Ammon's horn (tissue), 1 donor: ENCODE measurements around the gene WNK1.

Experiments used
- DNase-seq: peaks from one replicate; pipeline ENCODE4 v3.0.0-alpha.2; 2016; ENCODE audit warnings: low spot score

WNK1 gene

DNA sequence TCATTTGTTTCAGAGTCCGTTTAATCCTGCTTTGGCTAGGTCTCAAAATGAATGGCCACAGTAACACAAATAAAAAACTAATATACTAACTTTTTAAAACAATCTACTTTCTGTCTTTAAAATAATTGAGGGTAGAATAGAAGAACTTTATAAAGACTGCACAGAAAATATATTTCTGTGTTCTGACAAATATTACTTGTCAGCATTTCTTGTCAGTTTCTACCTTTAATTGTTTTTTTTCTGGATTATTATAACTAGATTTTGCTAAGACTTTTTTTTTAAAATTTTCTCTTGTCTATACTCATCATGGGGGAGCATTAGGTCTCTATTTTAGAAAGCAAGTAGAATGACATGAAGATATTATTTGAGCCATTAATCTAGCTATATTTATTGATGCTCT is 110.9 kb downstream of the WNK1 start:
- no peak for DNase-seq

GRCh38 chr12:865614-866013 is 113.2 kb downstream of the WNK1 start:
- DNase-seq: no peak

- DNase-seq: no peak
Measured at GRCh38 chr12:867905-868304, 115.5 kb downstream of the WNK1 start.

GRCh38 chr12:868722-869121 is 116.3 kb downstream of the WNK1 start:
- DNase-seq: no peak

GRCh38 chr12:870378-870777 is 118.0 kb downstream of the WNK1 start:
- DNase-seq: no peak

GRCh38 chr12:873954-874353 is 121.6 kb downstream of the WNK1 start:
- DNase-seq: no peak

GRCh38 chr12:879641-880040 is 127.3 kb downstream of the WNK1 start:
- peak; percentile 56 for DNase-seq

DNA sequence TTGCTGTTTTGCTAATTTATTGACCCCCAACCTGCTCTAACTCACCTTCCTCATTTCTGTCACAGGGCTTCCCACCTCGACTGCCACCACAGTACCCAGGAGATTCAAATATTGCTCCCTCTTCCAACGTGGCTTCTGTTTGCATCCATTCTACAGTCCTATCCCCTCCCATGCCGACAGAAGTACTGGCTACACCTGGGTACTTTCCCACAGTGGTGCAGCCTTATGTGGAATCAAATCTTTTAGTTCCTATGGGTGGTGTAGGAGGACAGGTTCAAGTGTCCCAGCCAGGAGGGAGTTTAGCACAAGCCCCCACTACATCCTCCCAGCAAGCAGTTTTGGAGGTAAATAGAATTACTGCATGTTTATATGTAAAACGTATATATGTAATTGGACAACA is 128.3 kb downstream of the WNK1 start:
- no peak for DNase-seq

GRCh38 chr12:884746-885414 is 132.5 kb downstream of the WNK1 start:
- DNase-seq: no peak

GRCh38 chr12:885701-886100 is 133.3 kb downstream of the WNK1 start:
- no peak for DNase-seq

DNA sequence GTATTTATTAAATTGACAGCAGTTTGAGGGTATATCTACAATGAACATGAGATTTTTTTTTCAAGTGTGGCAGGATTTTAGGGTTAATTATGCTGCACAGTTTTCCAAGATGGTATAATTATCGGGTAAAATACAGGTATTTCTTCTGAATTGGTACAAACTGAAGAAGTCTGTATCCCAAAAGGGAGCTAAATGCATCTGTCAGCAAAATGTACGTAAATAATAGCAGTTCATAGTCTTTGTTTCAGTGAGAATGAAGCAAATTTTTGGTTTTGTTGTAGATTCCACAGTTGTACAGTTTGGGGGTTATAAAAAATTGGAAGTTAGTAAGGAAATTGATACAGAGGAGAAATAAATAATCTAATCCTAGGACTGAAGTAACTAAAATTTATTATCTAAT is 133.8 kb downstream of the WNK1 start:
- no peak for DNase-seq

DNA sequence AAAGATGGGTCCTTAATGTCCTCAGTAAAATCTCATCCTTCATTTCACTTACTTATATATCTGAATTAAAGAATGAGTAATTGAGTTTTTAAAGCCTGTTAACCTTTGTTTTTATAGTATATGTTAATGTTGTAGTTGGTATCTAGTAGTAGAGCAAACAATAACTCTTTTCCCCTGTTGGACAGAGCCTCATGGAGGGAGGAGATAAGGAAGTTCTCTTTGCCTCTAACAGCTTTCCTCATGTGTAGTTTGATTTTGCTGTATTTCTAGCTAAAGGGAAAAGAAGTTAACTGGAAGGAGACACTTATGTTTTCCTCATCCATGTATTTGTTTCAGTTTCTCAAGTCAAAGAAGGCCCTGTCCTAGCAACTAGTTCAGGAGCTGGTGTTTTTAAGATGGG is 141.8 kb downstream of the WNK1 start:
- no peak for DNase-seq

DNA sequence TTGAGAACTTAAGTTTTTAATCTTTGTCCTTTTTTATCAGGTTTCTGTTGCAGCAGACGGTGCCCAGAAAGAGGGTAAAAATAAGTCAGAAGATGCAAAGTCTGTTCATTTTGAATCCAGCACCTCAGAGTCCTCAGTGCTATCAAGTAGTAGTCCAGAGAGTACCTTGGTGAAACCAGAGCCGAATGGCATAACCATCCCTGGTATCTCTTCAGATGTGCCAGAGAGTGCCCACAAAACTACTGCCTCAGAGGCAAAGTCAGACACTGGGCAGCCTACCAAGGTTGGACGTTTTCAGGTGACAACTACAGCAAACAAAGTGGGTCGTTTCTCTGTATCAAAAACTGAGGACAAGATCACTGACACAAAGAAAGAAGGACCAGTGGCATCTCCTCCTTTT is 143.7 kb downstream of the WNK1 start:
- no peak for DNase-seq

- no peak for DNase-seq
Measured at GRCh38 chr12:897386-897785, 145.0 kb downstream of the WNK1 start.

- no peak for DNase-seq
Measured at GRCh38 chr12:902581-902980, 150.2 kb downstream of the WNK1 start.

- no peak for DNase-seq
Measured at GRCh38 chr12:903055-903454, 150.7 kb downstream of the WNK1 start.

GRCh38 chr12:904010-904414 is 151.6 kb downstream of the WNK1 start:
- DNase-seq: no peak

- no peak for DNase-seq
Measured at GRCh38 chr12:905261-906031, 153.1 kb downstream of the WNK1 start.

GRCh38 chr12:906062-906585 is 153.7 kb downstream of the WNK1 start:
- no peak for DNase-seq

- DNase-seq: no peak
Measured at GRCh38 chr12:907413-908185, 155.2 kb downstream of the WNK1 start.

DNA sequence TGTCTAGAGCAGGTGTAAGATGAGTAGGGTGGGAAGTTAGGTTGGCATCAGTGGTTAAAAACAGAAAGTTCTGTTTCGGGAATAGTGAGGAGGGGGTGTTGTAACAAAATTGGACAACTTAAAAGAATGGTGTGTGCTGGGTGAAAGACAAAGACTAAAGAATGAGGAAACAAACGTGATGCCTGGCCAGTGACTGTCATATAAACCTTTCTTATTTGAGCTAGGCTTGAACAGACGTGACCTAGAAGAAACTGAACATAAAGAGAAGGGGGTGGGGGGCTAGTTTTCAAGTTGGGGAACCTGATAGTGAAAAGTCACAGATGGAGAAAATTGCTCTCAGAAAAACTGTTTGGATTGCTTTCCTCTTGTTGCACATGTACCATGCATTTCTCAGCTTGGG is 157.5 kb downstream of the WNK1 start:
- no peak for DNase-seq

DNA sequence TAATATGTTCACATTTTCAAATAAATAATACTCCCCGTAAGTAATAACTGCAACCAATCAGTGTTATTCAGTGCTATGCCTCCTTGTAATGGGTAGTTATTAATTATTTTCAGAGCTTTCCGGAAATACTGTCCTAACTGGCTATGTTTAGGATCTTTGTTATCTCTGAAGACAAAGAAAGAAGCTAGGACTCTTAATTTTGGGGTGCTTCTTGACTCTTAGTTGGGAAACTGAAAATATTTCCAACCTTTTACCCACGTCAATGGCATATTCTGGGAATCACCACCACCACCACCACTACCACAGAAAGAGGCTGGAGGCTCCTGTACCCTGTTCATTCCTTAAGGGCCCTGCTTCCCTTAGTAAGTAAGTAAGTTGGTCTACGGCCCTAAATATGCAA is 158.0 kb downstream of the WNK1 start:
- DNase-seq: no peak
